K562 treated with DMSO at 1 percent for 48 hours (cell line): ENCODE results near the gene NUTM2F. TPM values are rescaled to one million over a fixed set of nuclear protein-coding genes. Genes with fewer than 3 reads are reported as not detected.

Experiments
- total RNA-seq: library from RNA; unstranded; fragments of 300-600 nt; gene quantifications from 2 replicates; pipeline ENCODE4 v1.2.3, GENCODE V29; 2022; ENCODE audit warnings: low replicate concordance; ENCODE audit errors: extremely low read depth

Gene NUTM2F, protein sequence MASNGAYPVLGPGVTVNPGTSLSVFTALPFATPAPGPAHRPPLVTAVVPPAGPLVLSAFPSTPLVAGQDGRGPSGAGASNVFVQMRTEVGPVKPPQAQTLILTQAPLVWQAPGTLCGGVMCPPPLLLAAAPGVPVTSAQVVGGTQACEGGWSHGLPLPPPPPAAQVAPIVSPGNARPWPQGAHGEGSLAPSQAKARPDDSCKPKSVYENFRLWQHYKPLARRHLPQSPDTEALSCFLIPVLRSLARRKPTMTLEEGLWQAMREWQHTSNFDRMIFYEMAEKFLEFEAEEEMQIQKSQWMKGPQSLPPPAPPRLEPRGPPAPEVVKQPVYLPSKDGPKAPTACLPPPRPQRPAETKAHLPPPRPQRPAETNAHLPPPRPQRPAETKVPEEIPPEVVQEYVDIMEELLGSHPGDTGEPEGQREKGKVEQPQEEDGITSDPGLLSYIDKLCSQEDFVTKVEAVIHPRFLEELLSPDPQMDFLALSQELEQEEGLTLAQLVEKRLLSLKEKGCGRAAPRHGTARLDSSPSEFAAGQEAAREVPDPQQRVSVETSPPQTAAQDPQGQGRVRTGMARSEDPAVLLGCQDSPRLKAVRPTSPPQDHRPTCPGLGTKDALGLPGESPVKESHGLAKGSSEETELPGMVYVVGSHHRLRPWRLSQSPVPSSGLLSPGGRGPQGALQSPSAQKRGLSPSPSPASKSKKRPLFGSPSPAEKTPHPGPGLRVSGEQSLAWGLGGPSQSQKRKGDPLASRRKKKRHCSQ
- not detected in 2 replicates for total RNA-seq

DNA sequence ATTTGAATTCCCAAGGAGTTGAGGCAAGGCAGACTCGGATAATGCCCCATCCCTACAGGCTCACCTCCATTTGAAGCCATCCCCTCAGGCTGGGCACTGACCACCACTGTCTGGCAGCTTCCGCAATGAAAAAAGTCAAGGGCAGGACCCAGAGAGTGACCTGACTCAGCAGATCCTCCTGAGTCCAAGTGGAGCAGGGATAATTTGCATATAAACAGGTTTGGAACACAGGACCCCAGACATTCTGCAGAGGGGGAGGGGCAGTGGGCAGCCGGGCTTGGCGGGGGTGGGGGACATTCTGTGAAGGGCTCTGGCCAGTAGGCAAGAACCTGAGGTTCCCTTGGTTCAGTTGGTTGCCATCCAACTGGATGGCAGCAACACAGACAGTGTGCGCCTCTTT, at the start of gene NUTM2F:
TSS of gene NUTM2F (minus strand) at position 101 of the 400 bp plus-strand sequence. CDS start at position 80, 21 bp downstream.

Other genes with a start within 250 kb of the NUTM2F start
- not detected in 2 replicates for gene PTPDC1, start 244.2 kb downstream of the NUTM2F start, total RNA-seq
- gene ZNF169, start 69.3 kb downstream of the NUTM2F start, total RNA-seq: not detected in 2 replicates
- gene PCAT7, start 226.4 kb upstream of the NUTM2F start, total RNA-seq: not detected in 2 replicates